Muscle of back (tissue), 11 donors: ENCODE measurements around the gene PTK6. TPM values are rescaled to one million over a fixed set of nuclear protein-coding genes. Genes with fewer than 3 reads are reported as not detected.
"Not testable (repeated sequence)": the region's sequence is repeated elsewhere in the genome, so short reads cannot be mapped to it uniquely, and the experiment has no call there.

Experiments used
- DNase-seq, 3 donors: peaks; one replicate each; pipeline versions ENCODE4 v3.0.0 to v3.0.0-alpha.2; 2013
- polyA plus RNA-seq, 10 donors: library from polyadenylated mRNA; unstranded; fragments of 120-200 nt; gene quantifications; one replicate each; pipeline ENCODE4 v1.2.1, GENCODE V29; 2013; ENCODE audit not compliant: insufficient read length in 10 of 10

PTK6 gene
- polyA plus RNA-seq, 10 donors, result 0.15 to 0.50 (median 0.32) TPM

DNA sequence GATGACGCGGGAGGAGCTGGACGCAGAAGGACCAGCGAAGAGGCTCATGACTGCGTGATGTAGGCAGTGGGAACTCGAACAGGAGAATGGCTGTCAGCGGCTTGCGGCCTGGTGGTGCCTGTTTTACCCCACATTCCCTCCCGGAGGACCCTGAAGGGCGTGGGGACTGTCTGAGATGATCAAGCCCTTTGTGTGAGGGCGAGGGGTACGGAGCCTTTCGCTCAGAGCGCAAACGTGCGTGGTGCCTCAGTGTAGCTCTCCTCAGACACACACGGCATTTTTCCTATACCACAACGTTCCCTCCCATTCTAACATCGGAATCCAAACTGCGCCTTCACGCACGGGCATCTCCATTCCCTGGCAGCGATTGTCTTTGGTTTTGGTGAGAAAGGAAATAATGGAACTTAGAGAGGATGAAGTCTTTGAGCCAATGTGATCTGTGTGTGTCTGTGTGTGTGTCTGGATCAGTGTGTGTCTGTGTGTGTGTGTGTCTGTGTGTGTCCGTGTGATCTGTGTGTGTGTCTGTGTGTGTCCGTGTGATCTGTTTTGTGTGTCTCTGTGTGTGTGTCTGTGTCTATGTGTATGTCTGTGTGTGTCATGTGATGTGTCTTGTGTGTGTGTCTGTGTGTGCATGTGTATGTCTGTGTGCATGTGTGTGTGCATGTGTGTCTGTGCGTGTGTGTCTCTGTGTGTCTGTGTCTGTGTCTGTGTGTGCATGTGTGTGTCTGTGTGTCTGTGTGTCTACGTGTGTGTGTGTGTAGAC lies 5.3 kb downstream of the PTK6 start:
- DNase-seq, result no peak

DNA sequence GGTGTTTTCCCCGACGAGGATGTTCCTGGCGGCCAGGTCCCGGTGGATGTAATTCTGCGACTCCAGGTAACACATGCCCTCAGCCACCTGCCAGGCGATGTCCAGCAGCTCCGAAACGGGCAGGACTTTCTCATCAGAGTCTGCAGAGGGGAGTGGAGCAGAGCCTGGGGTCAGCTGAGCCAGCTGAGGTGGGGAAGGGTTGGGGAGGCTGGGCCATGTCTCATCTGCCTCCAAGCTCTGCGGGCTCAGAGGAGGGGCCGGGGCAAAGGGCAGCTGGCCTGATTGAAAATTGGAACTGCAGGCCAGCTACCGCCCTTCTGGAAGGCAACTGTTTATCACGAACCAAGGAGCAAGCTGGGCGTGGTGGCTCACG lies 6.4 kb downstream of the PTK6 start:
- no peak for DNase-seq

- no peak for DNase-seq
These were observed 7.1 kb downstream of the PTK6 start for GRCh38 chr20:63529861-63530787.

DNA sequence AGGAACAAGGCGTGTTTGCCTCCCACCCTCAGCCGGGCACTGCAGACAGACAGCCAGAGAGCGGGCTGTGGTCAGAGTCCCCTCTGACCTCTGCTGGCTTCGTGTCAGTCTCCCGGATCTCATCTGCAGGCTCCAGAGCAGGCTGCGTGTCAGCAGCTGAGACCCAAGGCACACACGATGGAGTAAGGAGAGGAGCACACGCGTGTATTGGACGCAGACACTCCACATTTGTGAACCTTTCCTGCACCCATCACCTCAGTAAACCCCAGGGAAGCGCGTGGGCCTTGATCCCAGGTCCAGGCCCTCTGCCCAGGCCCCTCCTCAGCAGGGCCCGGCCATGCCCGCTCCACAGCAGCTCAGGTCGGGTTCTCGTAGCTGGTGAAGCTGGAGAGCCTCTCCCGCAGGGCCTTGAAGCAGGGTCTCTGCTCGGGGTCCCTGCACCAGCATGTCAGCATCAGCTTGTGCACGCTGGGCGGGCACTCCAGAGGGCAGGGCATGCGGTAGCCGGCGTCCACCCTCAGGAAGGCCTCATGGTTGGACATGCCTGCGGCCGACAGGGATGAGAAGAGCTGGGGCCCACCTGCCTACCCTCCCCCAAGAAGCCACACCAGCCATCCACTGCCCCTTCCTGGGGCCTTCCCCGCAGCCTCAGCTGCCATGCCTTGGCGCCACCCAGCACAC lies 7.9 kb downstream of the PTK6 start:
- no peak for DNase-seq

- DNase-seq, result no peak
These were observed 10.0 kb downstream of the PTK6 start for GRCh38 chr20:63527184-63527583.

GRCh38 chr20:63525971-63526370 lies 11.2 kb downstream of the PTK6 start:
- no peak for DNase-seq

DNA sequence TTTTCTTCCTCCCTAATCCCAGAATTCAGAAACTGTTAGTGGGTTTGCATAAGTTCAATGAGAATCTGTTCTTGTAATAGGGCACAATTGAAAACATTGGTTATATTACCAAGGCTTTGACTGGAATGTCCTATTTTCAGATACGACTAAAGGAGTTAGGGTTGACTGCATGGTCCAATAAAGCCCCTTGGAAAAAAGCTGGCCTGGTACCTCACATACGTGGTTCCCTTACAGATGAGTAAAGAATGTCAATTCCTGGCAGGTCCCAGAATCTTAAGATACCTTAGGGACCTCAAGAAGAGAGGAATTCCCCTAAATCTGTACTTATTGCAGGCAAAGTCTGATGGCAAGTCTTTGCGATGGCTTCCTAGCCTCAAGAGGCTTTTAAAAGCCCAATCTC lies 12.0 kb downstream of the PTK6 start:
- no peak for DNase-seq

DNA sequence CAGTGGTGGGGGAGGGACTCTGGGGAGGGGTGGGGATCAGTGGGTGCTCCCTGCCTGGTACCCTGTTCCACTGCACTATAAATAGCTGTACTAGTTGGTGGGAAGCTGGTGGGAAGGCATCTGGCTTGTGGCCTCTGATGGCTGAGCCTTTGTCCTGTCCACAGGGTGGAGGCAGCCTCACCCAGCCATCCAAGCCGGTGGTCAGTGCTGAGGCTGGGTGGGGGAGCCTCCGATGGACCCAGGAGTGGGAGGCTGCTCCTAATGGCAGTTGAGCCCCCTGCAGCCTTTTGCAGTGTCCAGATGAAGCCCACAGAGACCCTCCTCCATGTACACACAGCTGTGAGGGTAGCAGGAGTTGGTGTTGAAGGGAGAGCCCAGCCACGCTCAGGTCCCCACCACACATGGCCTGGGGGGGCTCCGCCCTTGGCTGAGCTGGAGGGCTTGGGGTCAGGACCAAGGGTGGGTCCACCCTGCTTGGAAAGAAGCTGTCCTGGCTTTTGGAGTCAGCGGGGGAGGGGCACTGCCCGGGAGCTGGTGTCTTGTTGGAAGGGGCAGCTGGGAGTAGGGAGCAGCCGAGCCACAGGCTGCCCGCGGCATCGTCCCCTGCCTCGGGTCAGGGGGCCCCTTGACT lies 14.1 kb downstream of the PTK6 start:
- DNase-seq, result no peak

- DNase-seq, result no peak
These were observed 14.9 kb downstream of the PTK6 start for GRCh38 chr20:63522091-63522868.

DNA sequence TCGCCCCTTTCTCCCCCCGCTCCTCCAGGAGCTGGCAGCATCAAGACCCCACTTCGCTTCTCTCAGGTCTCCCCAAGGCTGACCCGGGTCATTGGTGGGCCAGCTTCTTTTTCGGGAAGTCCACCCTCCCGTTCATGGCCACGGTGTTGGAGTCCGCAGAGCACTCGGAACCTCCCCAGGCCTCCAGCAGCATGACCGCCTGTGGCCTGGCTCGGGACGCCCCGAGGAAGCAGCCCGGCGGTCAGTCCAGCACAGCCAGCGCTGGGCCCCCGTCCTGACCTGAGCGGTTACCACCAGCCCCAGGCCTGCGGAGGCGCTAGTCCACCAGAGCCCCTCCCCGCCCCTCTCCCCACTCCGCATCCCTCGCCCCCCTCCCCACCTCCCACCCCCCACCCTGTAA lies 15.6 kb downstream of the PTK6 start:
- DNase-seq, result no peak

- DNase-seq, result peak; percentile 74 to 92 (median 84)
These were observed 16.1 kb downstream of the PTK6 start for GRCh38 chr20:63520934-63521601.

DNA sequence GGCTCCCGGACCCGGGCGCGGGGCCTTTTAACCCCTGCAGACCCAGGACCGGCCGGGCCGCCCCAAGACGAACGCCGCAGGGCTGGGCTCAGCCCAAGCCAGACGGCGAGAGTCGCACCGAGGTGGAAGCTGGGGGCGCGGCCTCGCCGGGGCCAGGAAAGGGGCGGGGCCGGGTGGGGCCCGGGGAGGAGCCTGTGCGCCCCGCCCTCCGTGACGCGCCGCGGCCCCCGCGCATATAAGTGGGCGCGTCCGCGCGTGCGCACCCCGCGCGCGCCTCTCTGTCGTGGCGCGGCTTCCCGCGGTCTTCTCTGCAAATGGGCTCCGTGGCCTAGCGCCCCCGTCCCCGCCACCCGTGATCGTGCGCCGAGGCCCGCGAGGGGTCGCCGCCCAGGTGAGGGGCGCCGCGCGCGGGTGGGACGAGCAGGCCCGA lies 16.7 kb downstream of the PTK6 start, which contains the start of gene PPDPF:
PPDPF (plus strand) TSS at position 262 of the 430 bp plus-strand sequence. CDS start 544 bp downstream, outside the sequence.
- peak; percentile 85 to 95 (median 92) for DNase-seq

DNA sequence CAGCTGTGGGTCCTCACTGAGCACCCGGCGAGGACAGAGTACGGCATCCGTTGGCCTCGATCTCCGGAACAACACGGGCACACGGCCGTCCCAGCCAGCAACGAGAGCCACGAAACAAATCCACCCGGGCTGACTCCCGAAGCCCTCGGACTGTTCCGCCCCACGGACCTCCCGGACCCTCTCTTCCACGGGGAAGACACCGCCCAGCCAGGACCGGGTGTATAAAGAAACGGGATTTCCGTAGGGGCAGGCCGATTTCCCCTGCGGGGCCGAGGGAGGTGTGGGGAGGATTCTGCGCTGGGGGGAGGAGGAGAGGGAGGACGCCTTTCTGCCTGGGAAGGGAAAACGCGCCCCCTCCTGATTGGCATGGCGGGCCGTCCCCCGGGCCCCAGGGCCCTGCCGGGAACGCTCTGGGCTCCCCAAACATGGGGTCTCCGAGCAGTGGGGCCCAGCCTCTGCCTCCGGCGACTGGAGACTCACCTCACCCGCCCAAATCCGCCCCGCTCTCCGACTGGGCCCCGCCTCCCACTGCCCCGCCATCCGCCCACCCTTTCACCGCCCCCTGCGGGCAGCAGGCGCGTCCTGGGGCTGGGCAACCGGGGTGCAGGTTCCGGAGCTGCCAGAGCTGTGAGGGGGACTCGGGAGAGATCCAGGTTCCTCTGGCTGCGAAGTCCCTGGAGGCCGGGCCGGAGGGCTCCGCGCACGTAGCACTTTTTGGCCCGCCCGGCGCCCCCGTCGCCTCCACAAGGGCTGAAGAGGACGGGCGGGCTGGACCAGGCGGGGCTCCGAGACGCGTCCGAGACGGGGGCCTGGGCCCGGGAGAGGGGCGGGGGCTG lies 17.3 kb downstream of the PTK6 start:
- DNase-seq, result peak in 1 of 3 donors; percentile 55

DNA sequence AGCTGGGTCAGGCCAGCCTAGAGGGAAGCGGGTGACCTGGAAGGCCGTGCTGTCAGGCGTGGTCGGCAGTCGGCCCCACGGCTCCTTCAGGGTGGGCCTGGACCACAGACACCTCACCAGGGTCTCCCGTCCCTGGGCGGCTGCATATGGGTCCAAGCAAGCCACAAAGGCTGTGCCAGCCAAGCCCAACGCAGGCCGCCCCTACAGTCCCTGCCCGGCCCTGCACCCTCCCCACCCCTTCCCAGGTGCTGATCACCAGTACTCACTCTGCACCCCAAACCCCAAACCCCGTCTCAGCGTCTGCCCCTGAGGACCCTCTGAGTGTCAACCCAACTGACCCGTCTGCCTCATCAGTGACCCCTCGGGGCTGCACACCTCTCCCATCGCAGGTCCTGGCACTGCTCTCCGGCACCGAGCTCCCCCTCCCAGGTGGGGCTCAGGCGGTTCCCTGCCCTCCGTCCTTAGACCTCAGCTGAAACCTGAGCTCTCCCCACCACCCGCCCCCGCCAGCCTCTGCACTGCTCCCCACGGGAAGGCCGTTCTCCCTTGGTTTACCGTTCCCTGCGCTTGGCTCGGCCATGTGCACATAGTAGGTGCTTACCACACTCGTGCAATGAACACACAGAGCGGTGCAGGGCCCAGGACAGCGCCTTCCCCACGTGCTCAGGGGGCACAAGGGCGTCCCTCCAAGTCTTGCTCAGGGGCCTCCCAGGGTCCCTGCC lies 18.1 kb downstream of the PTK6 start:
- DNase-seq, result peak in 1 of 3 donors; percentile 10

DNA sequence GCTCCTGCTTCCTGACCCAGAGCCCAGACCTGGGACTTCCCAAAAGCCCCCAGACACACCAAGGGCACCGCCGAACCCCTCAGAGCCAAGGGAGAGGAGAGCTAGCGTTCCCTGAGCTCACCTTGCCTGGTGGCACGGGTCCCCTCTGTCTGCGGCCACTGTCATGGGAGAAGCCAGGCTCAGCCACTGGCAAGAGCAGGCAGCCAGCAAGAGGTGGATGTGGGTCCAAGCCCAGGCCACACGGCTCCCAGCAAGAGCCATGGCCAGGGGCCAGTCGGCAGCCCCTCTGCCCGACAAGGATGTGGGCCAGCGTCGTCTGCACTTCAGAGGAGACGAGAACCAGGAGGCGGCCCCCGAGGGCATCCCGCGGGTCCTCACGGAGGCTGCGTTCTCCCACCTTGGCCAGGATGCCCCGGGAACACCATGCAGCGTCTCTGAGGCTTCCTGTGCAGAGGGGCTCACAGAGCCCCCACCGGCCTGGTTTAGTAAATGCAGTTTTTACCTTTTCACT lies 18.8 kb downstream of the PTK6 start:
- no peak for DNase-seq

DNA sequence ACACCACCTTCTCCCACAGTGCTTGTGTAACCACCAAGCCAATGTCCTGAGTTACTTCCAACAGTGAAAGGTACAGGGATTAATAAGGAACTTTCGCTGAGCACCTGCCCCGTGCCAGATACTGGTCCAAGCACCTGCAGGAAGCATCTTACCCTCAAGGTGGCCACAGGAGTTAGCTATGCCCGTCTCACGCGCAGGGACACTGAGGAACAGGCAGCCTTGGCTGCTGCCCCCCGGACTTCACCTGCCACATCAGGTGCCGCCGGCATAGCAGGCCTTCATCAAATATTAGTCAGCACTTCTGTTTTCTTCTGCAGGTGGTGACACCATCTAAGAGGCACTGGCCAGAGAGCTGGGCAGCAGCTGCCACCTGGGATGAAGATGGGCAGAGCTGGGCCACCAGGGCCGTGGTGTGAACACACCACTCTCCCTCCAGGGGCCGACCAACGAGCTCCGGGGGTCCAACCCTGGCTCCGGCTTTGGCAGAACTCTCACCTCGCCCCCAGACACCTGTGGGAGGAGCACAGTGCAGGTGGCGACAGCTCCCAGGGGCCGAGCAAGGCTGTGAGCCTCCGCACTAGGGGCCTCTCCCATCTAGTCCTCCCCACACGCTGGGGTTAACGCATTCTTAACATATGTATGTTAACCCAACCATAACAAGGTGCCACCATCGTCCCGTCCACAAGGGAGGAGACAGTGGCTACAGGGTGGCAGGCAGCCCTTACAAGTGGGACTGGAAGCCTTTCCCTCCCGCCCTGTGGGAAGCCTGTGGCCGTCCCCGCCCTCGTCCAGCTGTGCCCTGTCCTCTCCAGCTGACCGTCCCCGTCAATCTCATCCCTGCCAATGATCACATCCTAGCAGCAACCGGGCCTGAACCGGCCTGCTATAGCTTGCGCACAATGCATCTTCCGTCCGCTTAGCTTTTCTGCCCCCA lies 19.5 kb downstream of the PTK6 start:
- no peak for DNase-seq

DNA sequence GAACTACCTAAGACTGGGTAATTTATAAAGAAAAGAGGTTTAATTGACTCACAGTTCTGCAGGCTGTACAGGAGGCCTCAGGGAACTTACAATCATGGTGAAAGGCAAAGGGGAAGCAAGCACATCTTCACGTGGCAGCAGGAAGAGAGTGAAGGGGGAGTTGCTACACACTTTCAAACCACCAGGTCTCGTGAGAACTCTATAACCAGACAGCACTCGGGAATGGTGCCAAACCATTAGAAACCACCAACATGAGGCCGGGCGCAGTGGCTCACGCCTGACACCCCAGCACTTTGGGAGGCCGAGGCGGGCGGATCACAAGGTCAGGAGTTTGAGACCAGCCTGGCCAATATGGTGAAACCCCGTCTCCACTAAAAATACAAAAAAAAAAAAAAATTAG lies 22.7 kb downstream of the PTK6 start:
- DNase-seq, result not testable (repeated sequence)
